HepG2 (cell line): Measurements from ENCODE around the gene VAV2. TPM values are rescaled to one million over a fixed set of nuclear protein-coding genes. Genes with fewer than 3 reads are reported as not detected.

Source experiments
- ATAC-seq: fragments of 200-7000 bp; cut with Tn5 transposase; 3 replicates; pipeline ENCODE4 v1.9.1; 2020; ENCODE audit warnings: mild to moderate bottlenecking, moderate library complexity
- BruUV-seq: library from RNA; stranded (reverse); fragments of 400-500 nt; replicated peaks from 2 replicates; lab custom pipeline; 2021; lab: Mats Ljungman, UMichigan
- CTCF ChIA-PET: fragments of 300-600 bp; formaldehyde crosslinking; extraction: SDS; loops from one replicate; lab custom pipeline; 2021; ENCODE audit warnings: low total read pairs, inconsistent platforms, low intra/inter-chr PET ratio; lab: Yijun Ruan, JAX
- POLR2A ChIA-PET: fragments of 350-600 bp; sonication (Branson Sonifier 250); formaldehyde crosslinking; loops from one replicate; lab custom pipeline; 2020; ENCODE audit warnings: antibody characterized with exemption, inconsistent platforms; lab: Yijun Ruan, JAX
- DNase-seq: peaks from one replicate; pipeline ENCODE4 v3.0.0-alpha.2; 2015; ENCODE audit warnings: low spot score
- FAIRE-seq: peaks from 3 replicates; lab custom pipeline; 2011; peaks lifted over from hg19 to GRCh38; lab: Jason Lieb, UNC
- H2AFZ ChIP-seq: one replicate; pipeline ENCODE4 v1.6.1; 2011; ENCODE audit warnings: low read length, inconsistent platforms
- H3K27ac ChIP-seq: fragments of 300-600 bp; 3 replicates; pipeline ENCODE4 v1.8.0; 2011; ENCODE audit warnings: mixed run types, mild to moderate bottlenecking, mixed read lengths, low read length, inconsistent platforms; ENCODE audit not compliant: insufficient read depth; ENCODE audit errors: extremely low read length
- H3K27me3 ChIP-seq, 2 experiments: fragments of 200-600 bp in 1 of 2; 2 replicates in 1 of 2; 3 replicates in 1 of 2; pipeline versions ENCODE4 v1.6.0 to v1.8.0; 2011; ENCODE audit warnings: low read length in 2 of 2, mild to moderate bottlenecking in 2 of 2, moderate library complexity in 2 of 2, inconsistent platforms in 1 of 2; ENCODE audit not compliant: insufficient read depth in 2 of 2, control insufficient read depth in 1 of 2
- H3K36me3 ChIP-seq, 2 experiments: fragments of 200-600 bp in 1 of 2; replicated peaks in 1 of 2; 2 replicates in 1 of 2; 3 replicates in 1 of 2; pipeline versions ENCODE4 v1.5.1 to v1.8.0; 2011; ENCODE audit warnings: low read length in 2 of 2, inconsistent platforms in 1 of 2; ENCODE audit not compliant: insufficient read depth in 2 of 2, control insufficient read depth in 1 of 2
- H3K4me1 ChIP-seq: 2 replicates; pipeline ENCODE4 v1.5.1; 2012; ENCODE audit warnings: low read length, inconsistent platforms; ENCODE audit not compliant: insufficient read depth
- H3K4me2 ChIP-seq: 2 replicates; pipeline ENCODE4 v1.6.0; 2011; ENCODE audit warnings: low read depth, low read length, inconsistent platforms
- H3K4me3 ChIP-seq, 3 experiments: fragments of 200-600 bp in 1 of 3; sonication (generic), shearing (Covaris generic) in 1 of 3; replicated peaks in 1 of 3; 2 replicates each; pipeline ENCODE4 v1.5.1; 2011 to 2016; ENCODE audit warnings: low read length in 3 of 3, inconsistent platforms in 2 of 3, low read depth in 2 of 3, mild to moderate bottlenecking in 2 of 3, control low read depth in 1 of 3, mixed read lengths in 1 of 3; ENCODE audit not compliant: insufficient read depth in 1 of 3
- H3K79me2 ChIP-seq: one replicate; pipeline ENCODE4 v1.6.1; 2011; ENCODE audit warnings: low read length, inconsistent platforms; ENCODE audit not compliant: insufficient read depth
- H3K9ac ChIP-seq: 2 replicates; pipeline ENCODE4 v1.6.0; 2011; ENCODE audit warnings: mild to moderate bottlenecking, low read depth, low read length, inconsistent platforms; ENCODE audit not compliant: insufficient read depth
- H3K9me3 ChIP-seq: 2 replicates; pipeline ENCODE4 v1.5.1; 2012; ENCODE audit warnings: mild to moderate bottlenecking, low read length
- H4K20me1 ChIP-seq: 2 replicates; pipeline ENCODE4 v1.6.0; 2011; ENCODE audit warnings: inconsistent platforms, mild to moderate bottlenecking, low read length, moderate library complexity; ENCODE audit not compliant: insufficient read depth
- ARID3A ChIP-seq: IDR thresholded peaks from 2 replicates; pipeline ENCODE4 v1.6.1; 2012; ENCODE audit warnings: low read depth, low read length, improper control_type of control experiment
- CHD4 ChIP-seq: fragments of 200-600 bp; sonication (generic); IDR thresholded peaks from 2 replicates; pipeline ENCODE4 v1.7.0; 2017; ENCODE audit warnings: mild to moderate bottlenecking, low read length, borderline replicate concordance
- HMGXB3 ChIP-seq: sonication (generic); formaldehyde crosslinking; IDR thresholded peaks from 2 replicates; pipeline ENCODE4 v1.4.0; 2020; ENCODE audit warnings: missing genetic modification reagents, borderline replicate concordance
- HNRNPL ChIP-seq: fragments of 200-400 bp; formaldehyde crosslinking; IDR thresholded peaks from 2 replicates; pipeline ENCODE4 v1.6.1; 2017; ENCODE audit warnings: mild to moderate bottlenecking, low read depth, low read length
- KDM2A ChIP-seq: sonication (generic); formaldehyde crosslinking; IDR thresholded peaks from 2 replicates; pipeline ENCODE4 v1.4.0; 2020; ENCODE audit warnings: low read depth, missing genetic modification reagents, borderline replicate concordance
- NR2C2 ChIP-seq: sonication (generic); formaldehyde crosslinking; IDR thresholded peaks from 2 replicates; pipeline ENCODE4 v1.4.0; 2020; ENCODE audit warnings: missing genetic modification reagents, mild to moderate bottlenecking, moderate library complexity, borderline replicate concordance
- RBFOX2 ChIP-seq: fragments of 200-400 bp; formaldehyde crosslinking; IDR thresholded peaks from 2 replicates; pipeline ENCODE4 v1.6.1; 2017; ENCODE audit warnings: low read depth, mild to moderate bottlenecking, low read length
- SIN3B ChIP-seq: fragments of 150-350 bp; IDR thresholded peaks from 2 replicates; pipeline ENCODE4 v1.6.1; 2014; ENCODE audit warnings: low read length
- TOE1 ChIP-seq: sonication (generic); formaldehyde crosslinking; IDR thresholded peaks from 2 replicates; pipeline ENCODE4 v1.4.0; 2020; ENCODE audit warnings: mild to moderate bottlenecking, missing genetic modification reagents
- ZNF24 ChIP-seq: fragments of 450-650 bp; IDR thresholded peaks from 2 replicates; pipeline ENCODE4 v1.6.1; 2017; ENCODE audit warnings: antibody characterized with exemption, mild to moderate bottlenecking
- ZNF552 ChIP-seq: sonication (generic); formaldehyde crosslinking; IDR thresholded peaks from 2 replicates; pipeline ENCODE4 v1.9.0; 2022; ENCODE audit warnings: missing genetic modification reagents, mild to moderate bottlenecking, borderline replicate concordance
- ZNF562 ChIP-seq: sonication (generic); formaldehyde crosslinking; IDR thresholded peaks from 2 replicates; pipeline ENCODE4 v1.8.0; 2022; ENCODE audit warnings: missing genetic modification reagents, borderline replicate concordance
- ZNF687 ChIP-seq: sonication (generic); formaldehyde crosslinking; IDR thresholded peaks from 2 replicates; pipeline ENCODE4 v1.5.1; 2020; ENCODE audit warnings: mild to moderate bottlenecking, missing genetic modification reagents, moderate library complexity
- WGBS: methylation state at CpG from one replicate; pipeline ENCODE4 v1.1.6; 2017; ENCODE audit warnings: low lambda C conversion rate; 5-methylcytosine and 5-hydroxymethylcytosine counted together
- in situ Hi-C: cut with HindIII; loops from 2 replicates; pipeline ENCODE4 v1.10.0; 2017; ENCODE audit warnings: low pct_unique_long_range_greater_than_20kb; ENCODE audit not compliant: extremely low pct_ligation_motif_present
- intact Hi-C: fragments of 100-400 bp; cut with micrococcal nuclease; formaldehyde crosslinking; loops from one replicate; pipeline ENCODE4 v1.10.0; 2022; ENCODE audit not compliant: unreplicated experiment
- polyA plus RNA-seq, 8 experiments: library from polyadenylated mRNA; depleted of rRNA in 3 of 8; stranded (reverse) in 7 of 8; unstranded in 1 of 8; fragments of >200 nt; fragmentation: Illumina TruSeq in 4 of 8; extraction: Trizol in 4 of 8; gene quantifications; 2 replicates each; pipeline versions ENCODE4 v1.2.1 to v1.2.3, GENCODE V29; 2011 to 2016; ENCODE audit warnings: low read depth in 4 of 8, missing spikeins in 1 of 8, mixed read lengths in 1 of 8; ENCODE audit not compliant: insufficient read depth in 1 of 8
- total RNA-seq, 5 experiments: library from RNA; depleted of rRNA; stranded (reverse); fragments of >200 nt; fragmentation: Illumina TruSeq; extraction: Trizol; gene quantifications; 2 replicates each; pipeline ENCODE4 v1.2.3, GENCODE V29; 2016; ENCODE audit warnings: low read depth in 1 of 5

Gene VAV2
- total and polyA plus RNA-seq, 2 of the 13 experiments (the other 11 are each of a cell fraction or from before 2014, with no cell fraction given): 22.5 to 22.9 TPM

GRCh38 chr9:133733796-133734533 is 258.2 kb downstream of the VAV2 start:
- Histone ChIP-seq H3K36me3 (0 out of 5 replicates have a peak, but pooled peaks cover 0 to 3% of the 10 kb centered on the region in 2 experiments), H3K9ac (no peak overlapping the region), H3K9me3 (no peaks in the 10 kb centered on the region), H3K4me3 (no peak overlapping the region), H3K4me2 (no peak overlapping the region), H3K4me1 (peaks cover 21% of the 10 kb centered on the region), H4K20me1 (no peaks in the 10 kb centered on the region), H3K27me3 (no peaks in the 10 kb centered on the region), H3K79me2 (peaks cover 3% of the 10 kb centered on the region), H3K27ac (no peak overlapping the region), H2AFZ (no peak overlapping the region)
- ATAC-seq (no peak), DNase-seq (no peak), FAIRE-seq (no peak)
- intact Hi-C loops: no loop called here
- no TSS peak for BruUV-seq
- WGBS: 91% methylated on average over 13 of the region's 21 CpGs
- ChIA-PET POLR2A (no interaction called here), CTCF (no interaction called here)
- in situ Hi-C loops: loop anchor here (25.0 kb wide), 1 partner anchor 197 kb away; the partner anchor contains the start of gene ADAMTSL2
- TF ChIP-seq ZNF24: peak; percentile 97
- no peak for TF ChIP-seq SIN3B
- TF ChIP-seq TOE1: no peak
- 0 out of 2 replicates have a peak, but pooled peaks have one; percentile 4 for TF ChIP-seq ZNF687
- TF ChIP-seq ZNF552: no peak
- TF ChIP-seq ARID3A: no peak
- peak; percentile 48; the same call in 1 of the 2 replicates for TF ChIP-seq HNRNPL
- no peak for TF ChIP-seq ZNF562 (CRISPR knock-in tag)
- no peak for TF ChIP-seq HMGXB3
- no peak for TF ChIP-seq NR2C2 (CRISPR knock-in tag)
- TF ChIP-seq CHD4: peak; percentile 80; the same call in 1 of the 2 replicates
- peak; percentile 29; the same call in 1 of the 2 replicates for TF ChIP-seq RBFOX2
- TF ChIP-seq KDM2A (CRISPR knock-in tag): no peak
